ENCODE measurements around the gene NPHP4. TPM values are rescaled to one million over a fixed set of nuclear protein-coding genes. Genes with fewer than 3 reads are reported as not detected.

NPHP4 gene
- total RNA-seq, 2 experiments from 2014 or later: 13.4 to 24.2 TPM

DNA sequence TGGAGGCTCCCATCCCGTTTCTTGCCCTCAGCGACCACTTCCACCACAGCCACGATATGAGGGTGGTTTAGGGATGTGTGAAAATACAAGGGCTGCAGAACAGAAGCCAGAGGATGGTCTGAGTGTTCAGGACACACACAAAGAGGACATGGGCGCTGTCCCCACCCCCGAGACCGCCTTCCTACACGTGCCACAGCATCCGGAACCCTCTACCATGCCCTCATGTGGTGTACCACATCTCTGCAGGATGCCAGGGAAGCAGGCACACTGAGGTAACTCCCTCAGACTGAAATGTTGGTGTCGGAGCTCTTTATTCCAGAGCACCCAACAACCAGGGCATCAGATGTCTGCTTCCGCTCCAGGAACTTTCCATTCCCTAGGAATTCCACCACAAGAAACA lies 23.1 kb downstream of the NPHP4 start:
- TF ChIP-seq EZH2phosphoT487 (IDR thresholded peaks at IDR 0.05; ENCODE audit: borderline replicate concordance, low read depth, low read length): no peak
- no peak for TF ChIP-seq CTCF (conservative IDR thresholded peaks at IDR 0.05; ENCODE audit: low read length)
- BruUV-seq (replicated peaks): no TSS peak

GRCh38 chr1:5968161-5968736 lies 24.0 kb downstream of the NPHP4 start:
- ChIA-PET CTCF (ENCODE audit: unreplicated experiment) (no interaction called here), POLR2A (no interaction called here)
- intact Hi-C loops (cut with micrococcal nuclease; ENCODE audit: unreplicated experiment): no loop called here
- Histone ChIP-seq H3K36me3 (ENCODE audit: insufficient read depth, low read length) (peaks cover 8% of the 10 kb centered on the region; the same call in 1 of the 2 replicates), H3K27ac (ENCODE audit: low read depth, low read length, poor library complexity, severe bottlenecking) (no peak overlapping the region), H4K20me1 (ENCODE audit: insufficient read depth, low read length) (no peaks in the 10 kb centered on the region), H2AFZ (ENCODE audit: low read length) (no peak overlapping the region), H3K9me2 (ENCODE audit: insufficient read depth, low read length) (no peaks in the 10 kb centered on the region), H3K4me2 (ENCODE audit: low read length) (no peak overlapping the region), H3K79me2 (ENCODE audit: insufficient read depth, low read depth, low read length) (no peaks in the 10 kb centered on the region), H3K9me3 (ENCODE audit: low read length) (no peaks in the 10 kb centered on the region), H3K4me3 (ENCODE audit: low read depth, low read length, poor library complexity, severe bottlenecking) (no peak overlapping the region), H3K4me1 (ENCODE audit: insufficient read depth, low read length, poor library complexity, severe bottlenecking) (no peaks in the 10 kb centered on the region)
- no peak for DNase-seq (ENCODE audit: low spot score)
- BruUV-seq (replicated peaks): no TSS peak
- TF ChIP-seq CTCF (conservative IDR thresholded peaks at IDR 0.05; ENCODE audit: low read length) (no peak), EZH2phosphoT487 (IDR thresholded peaks at IDR 0.05; ENCODE audit: borderline replicate concordance, low read depth, low read length) (no peak)

More for the DNA sequence above, 23.1 kb downstream of the NPHP4 start:
- Histone ChIP-seq H3K36me3 (ENCODE audit: insufficient read depth, low read length) (peaks cover 8% of the 10 kb centered on the region; the same call in 1 of the 2 replicates), H3K4me1 (ENCODE audit: insufficient read depth, low read length, poor library complexity, severe bottlenecking) (no peaks in the 10 kb centered on the region), H3K9me2 (ENCODE audit: insufficient read depth, low read length) (no peaks in the 10 kb centered on the region), H2AFZ (ENCODE audit: low read length) (no peak overlapping the region), H3K4me3 (ENCODE audit: low read depth, low read length, poor library complexity, severe bottlenecking) (no peak overlapping the region), H3K4me2 (ENCODE audit: low read length) (no peak overlapping the region), H3K27ac (ENCODE audit: low read depth, low read length, poor library complexity, severe bottlenecking) (no peak overlapping the region), H4K20me1 (ENCODE audit: insufficient read depth, low read length) (no peaks in the 10 kb centered on the region), H3K9me3 (ENCODE audit: low read length) (no peaks in the 10 kb centered on the region), H3K79me2 (ENCODE audit: insufficient read depth, low read depth, low read length) (no peaks in the 10 kb centered on the region)
- no peak for DNase-seq (ENCODE audit: low spot score)
- CTCF ChIA-PET (ENCODE audit: unreplicated experiment): no interaction called here
- POLR2A ChIA-PET: no interaction called here
- intact Hi-C loops (cut with micrococcal nuclease; ENCODE audit: unreplicated experiment): no loop called here

DNA sequence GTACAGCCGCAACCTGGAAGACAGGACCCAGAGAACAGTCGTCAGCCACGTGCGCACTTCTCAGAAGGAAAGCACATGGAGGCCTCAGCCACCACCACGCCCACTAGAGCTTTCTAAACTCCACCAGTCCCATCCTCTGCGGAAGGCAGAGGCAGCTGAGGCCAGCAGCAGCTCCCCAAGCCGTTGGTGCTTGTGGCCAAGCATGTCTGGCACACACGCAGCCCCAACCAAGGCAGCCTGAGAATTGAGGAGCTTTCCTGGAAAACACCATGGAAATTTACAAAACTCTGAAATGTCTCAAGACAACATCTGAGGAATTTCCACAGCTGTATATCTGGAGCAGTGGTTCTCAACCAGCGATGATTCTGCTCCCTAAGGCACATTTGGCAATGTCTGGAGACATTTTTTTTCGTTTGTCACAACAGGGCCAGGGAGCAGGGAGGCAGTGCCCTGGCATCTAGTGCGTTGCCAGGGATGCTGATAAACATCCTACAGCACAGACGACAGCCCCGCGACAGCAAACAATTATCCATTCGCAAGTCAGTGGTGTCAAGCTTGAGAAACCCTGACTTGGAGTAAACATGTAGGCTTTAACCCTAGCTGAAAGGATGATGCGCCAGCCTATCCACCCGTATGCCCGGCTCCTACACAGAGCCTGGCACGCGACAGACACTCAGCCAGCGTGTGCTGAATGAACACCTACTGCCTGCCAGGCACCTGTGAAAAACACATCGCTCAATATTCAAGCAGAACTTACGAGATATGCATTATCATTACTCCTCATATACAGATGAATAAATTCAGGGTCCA lies 24.7 kb downstream of the NPHP4 start:
- intact Hi-C loops (cut with micrococcal nuclease; ENCODE audit: unreplicated experiment): no loop called here
- CTCF ChIA-PET (ENCODE audit: unreplicated experiment): no interaction called here
- TF ChIP-seq EZH2phosphoT487 (IDR thresholded peaks at IDR 0.05; ENCODE audit: borderline replicate concordance, low read depth, low read length): no peak
- no peak for TF ChIP-seq CTCF (conservative IDR thresholded peaks at IDR 0.05; ENCODE audit: low read length)

More for the DNA sequence above, 24.7 kb downstream of the NPHP4 start:
- Histone ChIP-seq H3K4me3 (ENCODE audit: low read depth, low read length, poor library complexity, severe bottlenecking) (no peak overlapping the region), H3K9me2 (ENCODE audit: insufficient read depth, low read length) (no peaks in the 10 kb centered on the region), H3K4me1 (ENCODE audit: insufficient read depth, low read length, poor library complexity, severe bottlenecking) (no peaks in the 10 kb centered on the region), H3K79me2 (ENCODE audit: insufficient read depth, low read depth, low read length) (no peaks in the 10 kb centered on the region), H3K9me3 (ENCODE audit: low read length) (no peaks in the 10 kb centered on the region), H3K27ac (ENCODE audit: low read depth, low read length, poor library complexity, severe bottlenecking) (no peak overlapping the region), H3K36me3 (ENCODE audit: insufficient read depth, low read length) (peaks cover 8% of the 10 kb centered on the region; the same call in 1 of the 2 replicates), H2AFZ (ENCODE audit: low read length) (no peak overlapping the region), H4K20me1 (ENCODE audit: insufficient read depth, low read length) (no peaks in the 10 kb centered on the region), H3K4me2 (ENCODE audit: low read length) (no peak overlapping the region)
- DNase-seq (ENCODE audit: low spot score): no peak
- POLR2A ChIA-PET: no interaction called here
- BruUV-seq (replicated peaks): no TSS peak
